ENCODE measurements around the gene GALNT9. TPM values are rescaled to one million over a fixed set of nuclear protein-coding genes. Genes with fewer than 3 reads are reported as not detected.
A peak's percentile ranks its signal among the peaks of the same experiment; 100 is the strongest.

GALNT9 gene
- total RNA-seq, 2 experiments from 2014 or later = not detected

DNA sequence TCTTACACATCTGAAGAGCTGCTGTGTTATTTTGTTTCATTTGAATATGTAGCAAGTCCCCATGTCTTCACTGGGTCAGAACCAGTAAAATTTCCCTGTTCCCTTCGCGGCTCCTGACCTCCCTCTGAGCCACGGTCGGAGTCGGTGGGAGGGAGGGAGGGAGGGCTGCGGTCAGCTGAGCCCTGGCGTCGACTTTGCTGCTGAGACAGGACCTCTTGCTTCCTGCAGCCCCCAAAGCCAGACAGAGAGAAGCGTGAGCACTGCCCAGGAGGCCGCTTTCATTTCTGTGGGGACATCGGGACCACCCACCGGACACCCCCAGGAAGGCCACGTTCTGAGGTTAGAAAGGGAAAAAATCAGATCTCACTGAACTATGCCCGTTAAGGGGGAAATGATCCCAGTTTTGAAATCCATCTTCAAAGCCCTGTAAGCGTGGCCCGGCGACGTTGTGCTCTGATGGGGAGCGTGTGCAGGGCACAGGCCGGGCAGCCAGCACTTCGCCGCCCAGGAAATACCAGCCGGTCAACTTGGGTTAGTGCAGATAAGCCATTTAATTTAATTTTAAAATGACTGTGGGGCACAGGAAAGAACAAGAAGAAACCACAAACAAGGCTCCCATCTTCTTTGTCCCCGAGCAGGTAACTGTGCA lies 143.1 kb downstream of the GALNT9 start:
- H3K4me1 Mint-ChIP-seq (ENCODE audit: low read depth) = peaks cover 50% of the 10 kb centered on the region
- CTCF ChIA-PET = interaction anchor here (1.3 to 1.5 kb wide), 2 partner anchors 8 to 33 kb away, joined by 3 to 4 read pairs; no protein-coding TSS in a partner anchor
- peak overlapping the region; percentile 86 for H3K27ac Mint-ChIP-seq
- H3K36me3 ChIP-seq (ENCODE audit: insufficient read depth, low read length) = peaks cover 9% of the 10 kb centered on the region
- intact Hi-C loops (cut with DNase I, micrococcal nuclease) = loop anchor here (2.0 to 5.0 kb wide), 4 partner anchors 24 to 301 kb away; no protein-coding TSS in a partner anchor
- TF ChIP-seq, protein P1, sequence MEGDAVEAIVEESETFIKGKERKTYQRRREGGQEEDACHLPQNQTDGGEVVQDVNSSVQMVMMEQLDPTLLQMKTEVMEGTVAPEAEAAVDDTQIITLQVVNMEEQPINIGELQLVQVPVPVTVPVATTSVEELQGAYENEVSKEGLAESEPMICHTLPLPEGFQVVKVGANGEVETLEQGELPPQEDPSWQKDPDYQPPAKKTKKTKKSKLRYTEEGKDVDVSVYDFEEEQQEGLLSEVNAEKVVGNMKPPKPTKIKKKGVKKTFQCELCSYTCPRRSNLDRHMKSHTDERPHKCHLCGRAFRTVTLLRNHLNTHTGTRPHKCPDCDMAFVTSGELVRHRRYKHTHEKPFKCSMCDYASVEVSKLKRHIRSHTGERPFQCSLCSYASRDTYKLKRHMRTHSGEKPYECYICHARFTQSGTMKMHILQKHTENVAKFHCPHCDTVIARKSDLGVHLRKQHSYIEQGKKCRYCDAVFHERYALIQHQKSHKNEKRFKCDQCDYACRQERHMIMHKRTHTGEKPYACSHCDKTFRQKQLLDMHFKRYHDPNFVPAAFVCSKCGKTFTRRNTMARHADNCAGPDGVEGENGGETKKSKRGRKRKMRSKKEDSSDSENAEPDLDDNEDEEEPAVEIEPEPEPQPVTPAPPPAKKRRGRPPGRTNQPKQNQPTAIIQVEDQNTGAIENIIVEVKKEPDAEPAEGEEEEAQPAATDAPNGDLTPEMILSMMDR (IDR thresholded peaks at IDR 0.05) = no peak
- peak overlapping the region; percentile 67 to 68 for H3K27ac ChIP-seq (ENCODE audit: low read depth in 1 of 2, low read length in 2 of 2)
- H3K36me3 Mint-ChIP-seq (ENCODE audit: low read depth) = peaks cover 22% of the 10 kb centered on the region
- H3K4me3 ChIP-seq (ENCODE audit: low read length) = peak overlapping the region; percentile 38
- peak overlapping the region; percentile 49 for H3K4me3 Mint-ChIP-seq
- DNase-seq = peak in 2 of 14 experiments; percentile 15 to 39
- ATAC-seq (ENCODE audit: poor library complexity) = no peak
- no peaks in the 10 kb centered on the region for H3K27me3 ChIP-seq (ENCODE audit: control insufficient read depth in 1 of 2, insufficient read depth in 2 of 2, low read length in 2 of 2)
- POLR2A ChIA-PET = interaction anchor here (1.0 to 2.3 kb wide), 8 partner anchors 7 to 373 kb away, joined by 3 to 12 read pairs (median 5); no protein-coding TSS in a partner anchor
- peaks cover 55% of the 10 kb centered on the region for H3K4me1 ChIP-seq (ENCODE audit: insufficient read depth, low read length)
- H3K9me3 ChIP-seq (ENCODE audit: control insufficient read depth in 1 of 2, insufficient read depth in 1 of 2, low read length in 2 of 2) = peaks cover 0 to 60% of the 10 kb centered on the region in 2 experiments
- peaks cover 12% of the 10 kb centered on the region for H3K9me3 Mint-ChIP-seq
- H3K27me3 Mint-ChIP-seq = no peaks in the 10 kb centered on the region

DNA sequence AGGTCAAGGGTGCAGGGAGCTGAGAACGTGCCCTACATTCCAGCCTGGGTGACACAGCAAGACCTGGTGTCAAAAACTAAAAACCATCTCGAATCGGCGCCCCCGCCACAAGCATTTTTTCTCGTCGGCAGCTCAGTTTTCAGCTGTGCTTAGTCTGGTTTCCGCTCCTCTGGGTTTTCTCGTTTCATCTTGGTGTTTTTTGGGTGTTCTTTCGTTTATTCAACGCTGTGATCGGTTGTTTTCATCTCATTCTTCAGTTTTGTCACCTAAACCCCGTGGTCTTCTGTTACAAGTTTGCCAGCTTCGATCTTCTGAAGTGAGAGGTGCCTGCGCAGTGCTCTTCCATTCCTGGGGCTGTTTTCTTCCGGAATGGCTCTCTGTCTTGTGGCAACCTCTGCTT lies 143.7 kb downstream of the GALNT9 start:
- intact Hi-C loops (cut with DNase I, micrococcal nuclease) = loop anchor here (2.0 to 5.0 kb wide), 4 partner anchors 23 to 302 kb away; no protein-coding TSS in a partner anchor
- ChIA-PET CTCF (interaction anchor here (1.3 to 1.5 kb wide), 2 partner anchors 9 to 32 kb away, joined by 3 to 4 read pairs; no protein-coding TSS in a partner anchor), POLR2A (interaction anchor here (0.8 to 2.3 kb wide), 10 partner anchors 10 to 374 kb away, joined by 3 to 12 read pairs (median 4); no protein-coding TSS in a partner anchor)
- peak overlapping the region; percentile 38 for H3K4me3 ChIP-seq (ENCODE audit: low read length)
- DNase-seq (peak; percentile 21 to 83 (median 46)), ATAC-seq (ENCODE audit: poor library complexity) (peak; percentile 38)
- H3K27me3 ChIP-seq (ENCODE audit: control insufficient read depth in 1 of 2, insufficient read depth in 2 of 2, low read length in 2 of 2) = no peaks in the 10 kb centered on the region
- H3K36me3 Mint-ChIP-seq (ENCODE audit: low read depth) = peaks cover 22% of the 10 kb centered on the region
- H3K27ac ChIP-seq (ENCODE audit: low read depth in 1 of 2, low read length in 2 of 2) = peak overlapping the region; percentile 67 to 68
- H3K9me3 ChIP-seq (ENCODE audit: control insufficient read depth in 1 of 2, insufficient read depth in 1 of 2, low read length in 2 of 2) = peaks cover 0 to 60% of the 10 kb centered on the region in 2 experiments
- peak overlapping the region; percentile 86 for H3K27ac Mint-ChIP-seq
- H3K4me3 Mint-ChIP-seq = peak overlapping the region; percentile 49
- H3K9me3 Mint-ChIP-seq = peaks cover 12% of the 10 kb centered on the region
- H3K27me3 Mint-ChIP-seq = no peaks in the 10 kb centered on the region
- H3K4me1 Mint-ChIP-seq (ENCODE audit: low read depth) = peaks cover 51% of the 10 kb centered on the region
- peaks cover 49% of the 10 kb centered on the region for H3K4me1 ChIP-seq (ENCODE audit: insufficient read depth, low read length)
- H3K36me3 ChIP-seq (ENCODE audit: insufficient read depth, low read length) = peaks cover 9% of the 10 kb centered on the region
- TF ChIP-seq, protein P1 (IDR thresholded peaks at IDR 0.05) = no peak

DNA sequence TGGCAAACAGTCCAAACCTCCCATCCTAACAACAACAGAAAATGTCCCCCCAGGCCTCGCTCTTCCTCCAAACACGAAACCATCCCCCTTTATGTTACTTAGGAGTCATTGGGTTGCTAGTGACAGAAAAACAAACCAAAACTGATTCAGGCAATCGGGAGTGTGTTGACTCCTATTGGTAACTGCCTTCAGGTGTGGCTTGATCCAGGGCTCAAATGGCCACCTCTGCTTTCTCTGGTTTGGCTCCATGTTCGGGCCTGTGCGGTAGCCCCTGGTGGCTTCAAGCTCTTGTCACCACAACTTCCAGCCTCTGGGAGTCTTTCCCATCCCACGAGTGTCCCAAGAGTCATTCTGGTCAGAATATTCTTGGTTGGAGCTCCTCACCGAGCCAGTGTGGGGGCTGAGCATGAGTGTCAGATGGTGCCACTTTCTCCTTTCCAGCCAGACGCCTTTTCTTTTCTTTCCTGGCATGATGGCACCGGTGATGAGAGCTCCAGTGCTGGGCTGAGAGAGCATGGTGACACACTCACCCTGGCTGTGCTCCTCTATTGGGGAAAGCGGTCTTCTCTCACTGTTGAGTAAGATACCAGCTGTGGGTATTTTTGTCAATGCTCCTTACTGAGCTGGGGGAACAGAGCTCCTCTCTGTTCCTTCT lies 146.6 kb downstream of the GALNT9 start:
- intact Hi-C loops (cut with DNase I, micrococcal nuclease) = no loop called here
- TF ChIP-seq, protein P1 (IDR thresholded peaks at IDR 0.05) = no peak
- Mint-ChIP-seq H3K9me3 (peaks cover 10% of the 10 kb centered on the region), H3K36me3 (ENCODE audit: low read depth) (peaks cover 13% of the 10 kb centered on the region), H3K27ac (peak overlapping the region; percentile 51), H3K4me1 (ENCODE audit: low read depth) (peaks cover 54% of the 10 kb centered on the region), H3K27me3 (no peaks in the 10 kb centered on the region), H3K4me3 (no peak overlapping the region)
- POLR2A ChIA-PET = no interaction called here
- no peak for DNase-seq
- ATAC-seq (ENCODE audit: poor library complexity) = no peak
- Histone ChIP-seq H3K27me3 (ENCODE audit: control insufficient read depth in 1 of 2, insufficient read depth in 2 of 2, low read length in 2 of 2) (no peaks in the 10 kb centered on the region), H3K9me3 (ENCODE audit: control insufficient read depth in 1 of 2, insufficient read depth in 1 of 2, low read length in 2 of 2) (peaks cover 0 to 49% of the 10 kb centered on the region in 2 experiments), H3K4me3 (ENCODE audit: low read length) (no peak overlapping the region), H3K36me3 (ENCODE audit: insufficient read depth, low read length) (peaks cover 5% of the 10 kb centered on the region), H3K4me1 (ENCODE audit: insufficient read depth, low read length) (peaks cover 50% of the 10 kb centered on the region), H3K27ac (ENCODE audit: low read depth in 1 of 2, low read length in 2 of 2) (no peak overlapping the region)
- CTCF ChIA-PET = no interaction called here

All from CD4-positive, alpha-beta T cell (primary cell).